SKM-1 treated with dmso at 0.1 percent for 144 hours (cell line): ENCODE measurements around the gene MGLL.
"Not testable (repeated sequence)": the region's sequence is repeated elsewhere in the genome, so short reads cannot be mapped to it uniquely, and the experiment has no call there.

ENCODE experiments used
- DNase-seq: peaks from one replicate; lab custom pipeline; 2025; ENCODE audit not compliant: unreplicated experiment; lab: John Stamatoyannopoulos, UW

Gene MGLL

GRCh38 chr3:127663151-127663550 lies 159.2 kb downstream of the MGLL start:
- DNase-seq = no peak

DNA sequence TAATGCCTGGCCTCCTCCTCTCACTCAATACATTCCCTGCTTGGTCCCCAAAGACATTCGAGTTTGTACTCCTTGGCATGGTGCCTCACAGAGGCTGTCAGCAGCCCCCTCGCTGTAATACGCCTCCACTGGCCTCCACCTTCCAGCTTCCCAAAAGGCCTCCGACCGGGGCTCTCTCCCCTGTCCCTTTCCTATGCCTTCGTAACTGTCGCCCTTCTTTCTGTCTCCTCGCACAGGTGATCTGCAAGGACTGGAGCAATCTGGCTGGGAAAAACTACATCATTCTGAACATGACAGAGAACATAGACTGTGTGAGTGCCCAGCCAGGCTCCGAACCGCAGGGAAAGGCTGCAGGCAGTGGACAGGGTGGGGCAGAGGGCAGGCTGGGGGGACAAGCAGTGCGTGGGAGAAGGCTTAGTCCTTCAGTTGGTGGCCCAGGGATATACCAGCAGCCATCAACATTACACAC lies 160.3 kb downstream of the MGLL start:
- DNase-seq = no peak

GRCh38 chr3:127661600-127661999 lies 160.7 kb downstream of the MGLL start:
- no peak for DNase-seq

GRCh38 chr3:127660621-127661251 lies 161.6 kb downstream of the MGLL start:
- DNase-seq = no peak

GRCh38 chr3:127658234-127658633 lies 164.1 kb downstream of the MGLL start:
- no peak for DNase-seq

GRCh38 chr3:127656906-127657305 lies 165.4 kb downstream of the MGLL start:
- DNase-seq = no peak

DNA sequence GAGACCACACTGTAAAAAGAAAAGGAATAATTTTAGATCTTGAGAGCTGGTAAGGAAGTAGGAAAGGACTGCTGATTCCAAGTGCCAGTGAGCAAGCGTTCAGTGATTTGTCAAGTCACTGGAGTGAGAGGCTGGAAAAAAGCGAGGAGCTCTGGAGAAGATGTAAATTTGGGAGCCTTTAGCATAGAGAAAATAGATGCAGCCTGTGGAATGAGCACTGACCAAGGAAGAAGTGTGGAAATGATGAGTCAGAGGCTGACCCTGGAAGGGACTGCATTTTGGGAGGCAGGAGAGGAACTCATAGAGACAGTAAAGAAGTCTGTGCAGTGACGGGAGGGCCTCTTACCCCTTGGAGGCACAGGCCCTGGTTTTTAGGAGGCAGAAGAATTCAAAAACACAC lies 166.7 kb downstream of the MGLL start:
- no peak for DNase-seq

GRCh38 chr3:127654993-127655392 lies 167.3 kb downstream of the MGLL start:
- DNase-seq = not testable (repeated sequence)

GRCh38 chr3:127654374-127654773 lies 167.9 kb downstream of the MGLL start:
- DNase-seq = no peak

GRCh38 chr3:127652246-127652995 lies 169.9 kb downstream of the MGLL start:
- peak; percentile 17 for DNase-seq

DNA sequence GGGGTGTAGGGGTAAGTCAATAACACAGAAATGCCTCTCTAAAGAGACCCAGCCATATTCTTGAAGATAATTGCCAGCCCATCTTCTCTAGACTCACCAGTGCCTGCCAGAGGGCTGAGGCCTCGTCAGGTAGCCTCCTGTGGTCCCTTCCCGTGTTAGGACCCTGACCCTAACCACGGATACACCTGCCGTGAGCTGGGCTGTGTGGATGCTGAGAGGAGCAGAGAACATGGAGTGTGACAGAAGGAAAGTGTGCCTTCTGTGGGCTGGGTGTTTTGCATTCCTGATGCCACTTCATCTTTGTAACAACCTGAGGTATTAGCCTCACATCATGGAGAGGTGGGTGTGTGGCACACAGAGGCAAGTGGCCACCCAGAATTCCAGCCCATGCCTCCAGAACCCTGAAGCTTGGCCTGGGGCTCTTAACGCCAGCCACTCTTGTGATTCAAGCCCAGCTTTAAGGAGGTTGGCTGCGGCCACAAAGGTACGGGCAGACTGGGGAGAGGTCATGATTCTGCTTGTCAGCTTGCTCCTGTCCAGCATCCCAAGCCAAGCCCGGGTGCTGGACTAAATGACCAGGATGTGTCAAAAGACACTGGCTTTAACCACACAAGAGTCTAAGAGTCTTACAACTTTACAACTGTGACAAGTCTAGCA lies 170.7 kb downstream of the MGLL start:
- DNase-seq = no peak

- no peak for DNase-seq
Measured at GRCh38 chr3:127650236-127650635, 172.1 kb downstream of the MGLL start.

DNA sequence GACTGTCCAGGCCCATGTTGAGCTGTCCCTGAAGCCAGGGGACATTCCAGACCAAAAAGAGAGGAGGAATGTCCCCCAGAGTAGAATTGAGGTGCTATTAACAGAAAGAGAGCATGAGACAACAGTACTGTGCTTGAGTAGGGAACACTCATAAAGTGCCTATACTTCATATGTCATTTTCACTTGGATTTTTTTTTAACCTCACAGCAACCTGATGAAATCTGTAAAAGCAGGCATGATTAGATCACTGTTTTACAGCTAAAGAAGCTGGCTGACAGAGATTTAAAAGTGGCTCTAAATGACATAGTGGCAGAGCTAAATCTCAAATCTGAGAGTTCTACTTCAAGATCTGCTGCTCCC lies 174.5 kb downstream of the MGLL start:
- DNase-seq = no peak

DNA sequence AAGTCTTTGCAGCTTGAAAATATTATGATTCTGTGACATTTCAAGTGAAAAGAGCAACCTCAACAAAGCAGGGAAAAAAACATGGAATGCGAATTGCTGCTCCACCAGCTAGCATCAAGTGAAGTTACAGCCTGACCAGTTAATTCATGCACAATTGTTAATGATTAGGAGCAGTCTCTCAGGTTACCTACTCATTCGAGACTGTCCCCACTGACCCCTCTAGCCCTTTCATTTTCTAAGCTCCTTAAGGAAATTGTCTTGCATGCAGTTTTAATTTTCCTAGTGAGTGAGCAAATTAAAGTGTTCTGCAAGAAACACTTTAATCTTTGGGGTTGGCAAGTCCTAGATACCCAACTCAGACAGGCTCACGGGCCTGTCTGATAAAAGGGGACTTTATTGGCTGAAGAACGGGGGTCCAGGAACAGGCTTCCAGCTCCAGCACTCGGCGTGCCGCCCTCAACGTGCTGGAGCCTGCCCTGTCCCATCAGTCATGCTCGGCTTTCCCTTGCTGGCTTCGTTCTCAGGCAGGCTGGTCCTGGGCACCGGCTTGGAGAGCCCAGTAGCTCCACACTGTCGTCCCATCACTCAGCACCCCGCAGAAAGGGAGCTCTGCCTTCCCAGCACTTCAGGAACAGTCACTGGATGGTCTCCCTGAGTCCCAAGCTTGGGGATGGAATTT lies 175.0 kb downstream of the MGLL start:
- no peak for DNase-seq

DNA sequence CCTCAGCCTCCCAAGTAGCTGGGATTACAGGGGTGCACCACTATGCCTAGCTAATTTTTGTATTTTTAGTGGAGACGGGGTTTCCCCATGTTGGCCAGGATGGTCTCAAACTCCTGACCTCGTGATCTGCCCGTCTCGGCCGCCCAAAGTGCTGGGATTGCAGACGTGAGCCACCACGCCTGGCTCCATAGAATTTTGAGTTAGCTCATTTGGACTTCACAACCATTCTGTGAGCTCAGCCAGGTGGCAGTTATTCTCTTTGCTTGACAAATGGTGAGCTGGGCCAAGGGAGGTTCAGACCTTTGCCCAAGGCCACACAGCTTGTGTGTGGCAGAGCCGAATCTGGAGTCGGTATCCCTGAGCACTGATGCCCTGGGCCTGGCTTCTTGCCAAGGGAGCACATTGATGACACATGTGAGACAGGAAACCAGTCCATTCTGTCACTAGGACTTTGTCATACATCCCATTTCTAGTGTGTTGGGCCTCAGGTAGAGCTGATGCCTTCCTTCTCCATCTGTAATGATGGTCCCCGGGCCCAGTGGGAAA lies 175.7 kb downstream of the MGLL start:
- DNase-seq = no peak

DNA sequence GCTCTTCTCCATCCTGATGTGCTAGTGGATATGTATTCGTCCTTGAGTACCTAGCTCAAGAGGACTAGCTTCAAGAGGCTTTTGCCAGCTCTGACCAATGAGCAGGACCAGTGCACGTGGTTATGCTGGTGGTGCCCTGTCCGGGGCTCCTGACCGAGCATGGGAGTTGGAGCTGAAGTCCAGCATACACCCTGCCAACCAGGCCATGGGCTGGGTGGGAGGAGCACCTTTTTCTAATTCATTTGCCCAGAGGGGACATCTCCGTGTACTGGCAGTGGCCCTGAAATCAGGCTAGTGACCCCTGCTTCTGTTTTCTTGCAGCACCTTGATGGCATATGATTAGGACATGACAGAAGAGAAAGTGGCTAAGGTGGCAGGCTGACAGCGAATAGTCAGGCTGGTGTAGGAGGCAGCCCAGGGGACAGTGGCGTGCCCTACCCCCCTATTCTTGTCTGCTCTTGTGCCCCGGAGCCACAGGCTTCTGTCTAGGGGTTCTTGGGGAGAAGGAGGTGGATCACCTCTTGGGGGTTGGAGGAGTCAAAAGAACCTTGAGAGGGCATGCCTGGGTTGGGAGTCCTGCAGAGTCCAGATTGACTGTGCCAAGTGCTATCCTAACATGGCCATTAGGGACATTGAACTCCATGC lies 176.8 kb downstream of the MGLL start:
- DNase-seq = no peak

- no peak for DNase-seq
Measured at GRCh38 chr3:127644641-127645370, 177.5 kb downstream of the MGLL start.

- no peak for DNase-seq
Measured at GRCh38 chr3:127640042-127640355, 182.3 kb downstream of the MGLL start.

GRCh38 chr3:127639173-127640041 lies 182.9 kb downstream of the MGLL start:
- no peak for DNase-seq
